ENCODE results near the gene ELK1.
A peak's percentile ranks its signal among the peaks of the same experiment; 100 is the strongest.

The ELK1 gene

GRCh38 chrX:47644557-47645091 is 5.7 kb downstream of the ELK1 start:
- no peak for DNase-seq

DNA sequence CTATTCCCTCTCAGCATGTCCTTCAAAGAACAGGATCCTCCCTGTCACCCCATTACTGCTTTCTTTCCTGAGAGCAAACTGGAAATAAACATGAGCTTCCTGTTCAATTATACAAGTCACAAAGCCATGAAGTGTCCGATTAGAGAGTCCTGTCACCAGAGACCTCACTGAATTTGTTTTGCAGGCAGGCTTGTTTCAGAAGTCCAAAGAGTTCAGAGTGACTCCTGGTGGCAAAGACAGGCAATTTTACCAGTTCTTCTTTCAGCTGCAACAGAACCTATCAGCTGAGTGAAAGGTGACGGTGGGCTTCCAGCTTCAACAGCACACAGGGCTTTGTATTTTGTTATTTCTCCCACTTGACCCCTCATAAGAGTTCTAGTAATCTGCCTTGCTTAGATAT is 6.4 kb downstream of the ELK1 start:
- no peak for DNase-seq

DNA sequence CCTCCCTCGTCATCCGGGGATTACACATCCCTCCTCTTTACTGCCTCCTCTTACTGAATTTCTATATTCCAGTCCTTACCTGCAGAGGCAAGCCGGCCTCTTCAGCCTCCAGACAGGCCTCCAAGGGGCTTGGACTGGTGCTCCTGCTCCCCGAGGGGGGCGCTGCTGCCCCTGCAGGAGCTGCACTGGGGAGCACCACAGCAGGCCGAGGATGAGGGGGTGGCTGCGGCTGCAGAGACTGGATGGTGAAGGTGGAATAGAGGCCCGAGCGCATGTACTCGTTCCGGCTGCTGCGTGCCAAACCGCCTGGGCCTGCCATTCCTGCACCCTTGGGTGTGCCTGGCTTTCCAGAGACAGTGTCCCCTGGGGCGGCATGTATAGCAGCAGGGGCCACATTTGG is 11.5 kb downstream of the ELK1 start:
- DNase-seq, result no peak

DNA sequence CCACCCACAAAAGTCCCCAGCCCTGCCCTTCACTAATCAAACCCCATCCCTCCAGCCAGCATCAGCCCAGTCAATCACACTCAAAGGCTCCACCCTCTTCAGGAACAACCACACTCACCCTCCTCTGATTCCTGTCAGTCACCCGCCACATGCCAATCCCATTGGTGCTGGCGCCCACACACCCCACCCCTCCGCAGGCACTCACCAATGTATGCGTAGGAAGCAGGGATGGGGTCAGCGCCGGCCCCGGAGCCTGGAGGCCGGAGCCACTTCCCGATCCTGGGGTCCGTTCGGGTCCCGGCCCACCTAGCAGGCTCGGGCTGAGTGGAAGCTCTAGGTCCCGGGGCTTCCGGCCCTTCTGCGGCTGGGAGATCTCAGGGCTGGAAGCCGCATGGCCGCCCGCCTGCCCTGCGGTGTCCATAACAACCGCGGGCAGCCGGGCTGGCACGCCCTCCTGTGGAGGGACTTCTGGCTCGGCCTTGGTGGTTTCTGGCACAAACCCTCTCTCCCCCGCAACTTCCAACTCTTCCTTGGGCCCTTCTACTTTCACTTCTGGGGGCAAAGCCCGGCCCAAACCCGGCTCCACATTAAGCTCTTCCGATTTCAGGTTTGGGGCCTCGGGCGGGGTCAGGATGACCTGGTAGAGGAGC is 12.7 kb downstream of the ELK1 start:
- DNase-seq, result no peak

- DNase-seq, result no peak
These were observed 15.3 kb downstream of the ELK1 start for GRCh38 chrX:47634871-47635575.

DNA sequence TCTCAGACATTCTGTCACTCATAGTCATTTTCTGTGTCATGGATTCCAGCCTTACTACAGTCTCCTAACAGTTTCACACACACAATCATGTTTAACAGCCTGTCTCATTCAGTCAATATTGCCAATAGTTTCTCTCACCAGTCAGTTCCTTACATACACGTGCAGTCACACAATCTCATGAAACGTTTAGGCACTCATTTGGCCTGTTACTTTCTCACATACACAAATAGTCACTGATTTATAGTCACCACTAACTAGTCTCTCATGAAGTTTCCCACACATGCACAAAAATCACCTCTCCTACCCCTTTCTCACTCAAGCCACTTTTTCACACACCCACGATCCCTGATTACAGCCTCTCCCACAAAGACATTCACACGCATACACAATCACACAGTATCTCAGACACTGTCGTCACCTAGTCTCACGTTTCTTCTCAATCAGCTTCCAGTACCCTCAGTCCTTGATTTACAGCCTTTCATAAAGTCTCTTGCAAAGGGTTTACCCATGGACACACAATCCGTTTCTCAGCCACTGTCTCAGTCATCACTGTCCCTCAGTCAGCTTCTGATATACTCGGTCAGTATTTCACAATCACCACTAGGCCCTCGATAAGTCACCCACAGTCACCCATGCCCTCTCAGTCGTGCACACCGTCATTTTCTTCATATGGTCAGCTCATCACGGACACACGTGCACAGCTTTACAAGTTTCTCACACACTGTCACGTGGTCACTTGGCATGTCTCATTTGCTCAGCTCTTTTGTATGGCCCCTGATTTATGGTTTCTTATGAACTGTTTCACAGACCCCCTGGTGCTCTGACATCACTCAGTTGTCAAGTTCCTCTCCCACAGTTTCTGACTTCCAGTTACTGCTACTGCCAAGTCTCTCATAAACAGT is 16.4 kb downstream of the ELK1 start:
- no peak for DNase-seq

DNA sequence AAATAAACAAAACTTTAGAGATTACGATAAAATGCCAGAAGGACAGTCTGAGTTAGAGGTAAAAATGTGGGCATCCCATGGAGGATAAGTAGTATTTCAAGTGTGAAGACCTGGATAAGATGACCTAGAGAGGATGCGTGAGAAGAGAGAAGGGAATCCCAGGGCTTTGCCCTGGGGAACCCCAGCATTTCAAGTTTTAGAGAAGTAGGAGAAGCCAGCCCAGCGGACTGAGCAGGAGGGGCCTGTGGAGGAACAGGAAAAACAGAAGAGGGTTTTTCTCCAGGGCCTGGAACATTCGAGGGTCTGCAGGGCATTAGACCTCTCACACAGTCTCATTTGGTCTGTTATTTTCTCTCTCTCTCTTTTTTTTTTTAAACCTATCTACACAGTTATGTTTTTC is 17.7 kb downstream of the ELK1 start:
- no peak for DNase-seq

DNA sequence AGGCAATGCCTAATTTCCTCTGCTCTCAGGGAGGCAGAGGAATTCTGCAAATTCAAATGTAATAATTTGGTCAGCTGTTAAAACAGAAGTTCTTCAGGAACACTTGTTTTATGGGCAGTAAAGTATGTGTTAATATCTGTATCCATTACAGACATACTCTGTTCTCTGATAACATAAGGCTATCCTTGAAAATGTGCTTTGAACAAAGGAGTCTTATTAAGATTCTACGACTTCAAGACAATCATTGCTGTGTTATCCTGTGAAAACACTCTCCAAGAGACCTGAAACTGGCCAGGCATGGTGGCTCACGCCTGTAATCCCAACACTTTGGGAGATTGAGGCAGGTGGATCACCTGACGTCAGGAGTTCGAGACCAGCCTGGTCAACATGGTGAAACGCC is 18.7 kb downstream of the ELK1 start:
- no peak for DNase-seq

DNA sequence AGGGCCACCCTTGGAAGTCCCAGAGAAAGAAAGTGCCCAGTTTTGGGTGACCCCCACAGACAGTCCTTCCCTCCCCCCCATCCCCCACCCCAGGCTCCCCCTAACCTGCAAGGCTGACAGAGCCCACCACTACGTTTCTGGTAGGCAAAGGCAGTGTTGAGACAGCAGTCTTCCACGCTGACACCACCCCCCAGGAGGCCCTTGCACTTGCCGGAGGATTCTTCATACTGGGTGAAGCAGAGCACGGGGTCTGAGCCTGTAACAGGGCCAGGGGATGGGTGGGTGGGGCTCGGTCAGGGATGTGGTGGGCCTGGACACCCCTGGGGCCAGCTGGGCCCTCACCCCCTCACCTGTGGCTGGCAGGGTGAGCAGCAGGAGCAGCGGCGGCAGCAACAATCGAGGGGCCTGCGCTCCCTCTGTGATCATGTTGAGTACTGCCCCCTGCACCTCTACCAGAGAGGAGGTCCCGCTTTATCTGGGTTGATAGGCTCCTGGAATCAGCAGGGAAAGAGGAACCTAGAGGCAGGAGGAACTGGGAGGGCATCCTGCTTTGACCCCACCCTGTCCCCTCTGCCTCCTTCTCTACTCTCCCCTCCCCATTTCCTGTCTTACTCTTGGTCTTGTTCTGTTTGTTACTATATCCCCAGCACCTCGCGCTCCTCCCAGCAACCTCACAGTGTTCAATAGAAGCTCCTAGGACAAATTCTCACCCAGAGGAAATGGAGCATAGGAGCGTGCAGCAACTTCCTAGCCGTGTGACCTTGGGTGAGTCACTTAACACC is 20.8 kb downstream of the ELK1 start, which contains the start of gene CFP:
TSS of gene CFP (minus strand) at position 512 of the 782 bp plus-strand sequence. CDS start at position 426, 86 bp downstream.
- DNase-seq, result no peak

DNA sequence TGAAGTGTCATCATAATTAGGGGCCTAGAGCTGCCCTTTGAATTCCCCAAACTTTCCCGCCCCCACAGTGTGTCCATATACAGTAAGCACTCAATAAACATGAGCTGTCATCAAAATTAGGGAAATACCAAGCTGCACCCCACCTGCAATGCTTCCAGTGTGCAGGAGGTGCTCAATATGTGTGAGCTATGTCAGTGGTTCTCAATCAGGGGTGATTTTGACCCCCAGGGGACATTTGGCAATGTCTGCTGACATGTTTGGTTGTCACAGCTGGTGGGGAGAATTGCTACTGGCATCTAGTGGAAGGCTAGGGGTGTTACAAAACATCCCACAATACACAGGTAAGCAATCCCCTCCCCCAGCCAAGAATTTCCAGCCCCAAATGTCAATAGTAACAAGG is 21.4 kb downstream of the ELK1 start:
- DNase-seq, result no peak

DNA sequence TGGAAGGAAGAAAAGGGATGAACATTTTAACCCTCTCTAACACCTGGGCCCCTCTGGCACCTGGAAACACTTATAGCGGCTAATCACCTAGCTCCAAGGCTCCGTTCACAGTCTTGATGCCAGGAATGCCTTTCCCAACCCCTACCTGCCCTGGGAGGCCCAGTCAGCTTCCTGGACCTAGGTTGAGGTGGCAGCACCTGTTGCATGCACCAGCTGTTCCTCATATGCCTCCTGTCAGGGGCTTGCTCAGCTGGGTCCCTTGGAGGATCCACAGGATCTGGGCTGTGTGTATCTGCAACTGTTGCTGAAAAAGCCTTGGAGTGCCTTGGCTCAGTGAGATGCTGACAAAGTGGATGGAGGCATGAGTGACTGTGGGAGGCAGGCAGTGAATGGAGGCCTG is 25.0 kb downstream of the ELK1 start:
- no peak for DNase-seq

GRCh38 chrX:47623540-47624027 is 26.8 kb downstream of the ELK1 start:
- DNase-seq, result peak; percentile 61

GRCh38 chrX:47621851-47622250 is 28.5 kb downstream of the ELK1 start:
- DNase-seq, result no peak

DNA sequence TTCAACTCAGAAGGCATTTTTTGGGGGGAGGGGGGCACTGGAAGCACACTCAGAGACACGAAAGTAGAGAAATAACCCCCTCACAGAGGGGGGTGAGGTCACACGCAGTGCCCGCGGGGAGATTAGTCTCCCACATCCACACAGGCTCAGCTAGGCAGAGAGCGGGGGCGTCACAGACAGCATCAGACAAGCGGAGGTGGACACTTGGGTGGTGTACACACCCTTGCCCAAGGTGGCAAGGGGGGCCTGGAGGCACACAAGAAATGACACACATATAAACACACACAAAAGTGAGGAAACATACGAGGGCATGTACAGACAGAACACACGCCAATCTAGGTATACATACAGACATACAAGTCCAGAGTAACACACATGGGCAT is 30.1 kb downstream of the ELK1 start:
- no peak for DNase-seq

GRCh38 chrX:47619486-47620302 is 30.7 kb downstream of the ELK1 start, which contains the start of gene SYN1:
Gene SYN1, minus strand, starts transcription at chrX:47619857. Its CDS starts 129 bp downstream, at chrX:47619728.
- peak; percentile 23 for DNase-seq

- DNase-seq, result no peak
These were observed 31.4 kb downstream of the ELK1 start for GRCh38 chrX:47618923-47619485.

GRCh38 chrX:47614618-47615017 is 35.7 kb downstream of the ELK1 start:
- no peak for DNase-seq

DNA sequence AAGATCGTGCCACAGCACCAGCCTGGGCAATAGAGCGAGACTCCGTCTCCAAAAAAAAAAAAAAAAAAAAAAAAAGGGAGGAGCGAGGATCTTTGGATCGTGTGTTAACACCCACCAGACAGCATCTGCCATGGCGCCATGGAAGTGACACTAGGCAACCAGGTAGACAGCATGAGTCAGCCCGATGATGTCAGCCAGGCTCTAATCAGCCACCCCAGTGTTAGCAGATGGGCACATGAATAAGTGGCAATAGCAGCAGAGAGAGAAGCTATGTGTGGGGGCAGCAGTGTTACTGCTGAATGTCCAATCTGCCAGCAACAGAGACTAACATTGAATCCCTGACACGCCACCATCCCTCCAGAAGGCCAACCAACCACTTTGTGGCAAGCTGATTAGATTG is 37.3 kb downstream of the ELK1 start:
- no peak for DNase-seq

DNA sequence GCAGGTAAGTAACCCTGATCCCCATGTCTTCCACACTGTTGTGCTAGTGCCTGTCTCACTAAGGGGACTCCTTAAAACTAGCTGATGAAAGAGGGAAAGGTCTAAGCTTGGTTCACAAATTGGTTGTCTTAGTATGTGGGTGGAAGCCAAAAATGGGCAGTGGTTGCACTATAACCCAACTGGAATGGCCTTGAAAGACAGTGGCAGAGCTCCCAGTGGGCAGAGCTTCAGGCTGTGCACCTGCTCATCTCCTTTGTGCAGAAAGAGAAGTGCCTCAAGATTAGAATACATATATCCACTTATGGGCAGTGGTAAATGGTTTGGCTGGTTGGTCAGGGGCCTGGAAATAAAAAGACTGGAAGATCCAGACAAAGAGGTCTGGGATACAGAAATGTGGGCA is 37.9 kb downstream of the ELK1 start:
- DNase-seq, result no peak

GRCh38 chrX:47611926-47612325 is 38.4 kb downstream of the ELK1 start:
- DNase-seq, result no peak

GRCh38 chrX:47611489-47611888 is 38.9 kb downstream of the ELK1 start:
- no peak for DNase-seq

Data from NCI-H1048 (cell line).